GM18526 (cell line): ENCODE data around the gene HEY2.

ENCODE experiments used
- POLR2A ChIP-seq: IDR thresholded peaks from 3 replicates; pipeline ENCODE4 v1.6.1; 2011; ENCODE audit not compliant: insufficient read length; ENCODE audit errors: extremely low read depth

HEY2 gene

DNA sequence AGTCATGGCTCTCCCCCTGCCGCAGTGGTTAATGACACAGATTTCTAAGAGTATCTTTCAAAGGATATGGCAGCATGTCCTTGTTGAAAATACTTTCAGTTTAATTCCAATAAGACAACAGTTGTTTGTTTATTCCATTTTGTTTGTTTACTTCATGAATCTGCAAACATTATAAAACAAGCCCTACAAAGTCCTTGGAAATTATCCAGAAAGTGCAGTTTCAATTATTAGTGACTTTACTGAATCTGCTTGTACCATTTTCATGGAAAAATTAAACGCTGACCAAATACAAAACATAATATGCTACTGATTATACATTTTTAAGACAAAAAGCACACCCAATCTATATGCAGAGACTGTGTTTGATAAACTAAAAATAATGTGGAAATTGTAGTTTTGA lies 3.3 kb downstream of the HEY2 start:
- no peak for TF ChIP-seq POLR2A

DNA sequence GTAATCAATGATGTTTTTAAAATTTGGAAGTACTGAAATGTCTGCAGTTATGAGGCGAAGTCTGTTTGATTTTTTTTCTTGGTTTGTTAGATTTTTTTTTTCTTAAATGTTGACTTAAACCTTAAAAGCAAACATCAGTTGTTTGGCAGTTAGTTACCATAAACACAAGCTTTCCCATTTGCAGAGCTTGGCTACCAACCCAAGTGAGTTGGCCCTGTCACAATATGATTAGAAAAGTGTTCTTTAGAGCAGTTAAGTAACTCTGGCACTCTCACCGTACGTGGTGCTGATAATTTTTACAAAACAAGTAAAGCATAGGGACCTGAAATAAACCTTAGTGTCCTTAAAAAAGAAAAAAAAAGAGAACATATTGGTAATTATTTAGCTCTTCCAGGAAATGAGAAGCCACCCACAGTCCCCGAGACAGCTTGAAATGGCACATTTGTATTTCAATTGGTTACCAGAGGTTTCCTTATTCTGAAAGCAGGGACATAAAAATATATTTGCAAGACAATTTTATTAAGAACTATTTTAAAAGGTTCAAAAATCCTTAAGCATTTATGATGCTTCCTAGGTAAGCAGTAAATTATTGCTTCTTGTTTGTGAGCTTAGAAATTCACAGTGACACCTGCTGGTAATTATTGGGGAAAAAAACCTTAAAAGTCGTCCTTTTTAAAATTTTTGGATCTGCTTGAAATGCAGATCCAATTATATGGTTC lies 3.9 kb downstream of the HEY2 start:
- no peak for TF ChIP-seq POLR2A

DNA sequence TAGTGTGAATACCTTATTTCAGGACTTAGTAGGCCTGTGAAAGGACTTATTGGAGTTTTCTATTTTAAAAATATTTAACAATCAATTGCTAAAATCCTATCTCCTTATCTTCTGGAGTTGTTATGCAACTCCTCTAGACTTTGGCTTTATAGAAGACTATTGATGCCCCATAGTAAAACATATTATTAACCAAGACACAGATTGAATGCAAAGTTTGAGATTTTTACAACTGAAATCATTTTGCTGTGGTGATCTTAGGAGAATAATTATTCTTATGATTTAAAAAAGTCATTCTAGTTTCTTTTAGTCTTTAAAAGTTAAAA lies 4.5 kb downstream of the HEY2 start:
- no peak for TF ChIP-seq POLR2A

DNA sequence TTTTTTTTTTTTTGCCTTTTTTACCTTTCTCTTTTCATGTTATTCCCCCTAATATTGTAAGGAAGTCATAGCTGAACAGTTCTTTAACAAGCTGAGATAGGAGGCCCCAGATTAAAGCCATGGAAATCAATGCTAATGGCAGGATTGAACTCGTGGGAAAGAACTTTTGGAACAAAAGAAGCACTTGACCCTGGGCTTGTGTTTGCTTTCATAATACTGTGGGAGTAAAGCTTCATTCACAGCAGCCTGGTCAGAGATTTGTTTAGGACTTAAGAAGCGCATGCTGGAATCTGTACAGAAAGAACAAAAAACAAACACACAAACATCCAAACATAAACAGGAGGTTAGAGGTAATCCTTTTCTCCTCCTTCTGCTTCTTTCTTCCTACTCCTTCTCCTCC lies 5.1 kb downstream of the HEY2 start:
- TF ChIP-seq POLR2A: no peak

DNA sequence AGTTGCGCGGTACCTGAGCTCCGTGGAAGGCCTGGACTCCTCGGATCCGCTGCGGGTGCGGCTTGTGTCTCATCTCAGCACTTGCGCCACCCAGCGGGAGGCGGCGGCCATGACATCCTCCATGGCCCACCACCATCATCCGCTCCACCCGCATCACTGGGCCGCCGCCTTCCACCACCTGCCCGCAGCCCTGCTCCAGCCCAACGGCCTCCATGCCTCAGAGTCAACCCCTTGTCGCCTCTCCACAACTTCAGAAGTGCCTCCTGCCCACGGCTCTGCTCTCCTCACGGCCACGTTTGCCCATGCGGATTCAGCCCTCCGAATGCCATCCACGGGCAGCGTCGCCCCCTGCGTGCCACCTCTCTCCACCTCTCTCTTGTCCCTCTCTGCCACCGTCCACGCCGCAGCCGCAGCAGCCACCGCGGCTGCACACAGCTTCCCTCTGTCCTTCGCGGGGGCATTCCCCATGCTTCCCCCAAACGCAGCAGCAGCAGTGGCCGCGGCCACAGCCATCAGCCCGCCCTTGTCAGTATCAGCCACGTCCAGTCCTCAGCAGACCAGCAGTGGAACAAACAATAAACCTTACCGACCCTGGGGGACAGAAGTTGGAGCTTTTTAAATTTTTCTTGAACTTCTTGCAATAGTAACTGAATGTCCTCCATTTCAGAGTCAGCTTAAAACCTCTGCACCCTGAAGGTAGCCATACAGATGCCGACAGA lies 9.9 kb downstream of the HEY2 start:
- no peak for TF ChIP-seq POLR2A

DNA sequence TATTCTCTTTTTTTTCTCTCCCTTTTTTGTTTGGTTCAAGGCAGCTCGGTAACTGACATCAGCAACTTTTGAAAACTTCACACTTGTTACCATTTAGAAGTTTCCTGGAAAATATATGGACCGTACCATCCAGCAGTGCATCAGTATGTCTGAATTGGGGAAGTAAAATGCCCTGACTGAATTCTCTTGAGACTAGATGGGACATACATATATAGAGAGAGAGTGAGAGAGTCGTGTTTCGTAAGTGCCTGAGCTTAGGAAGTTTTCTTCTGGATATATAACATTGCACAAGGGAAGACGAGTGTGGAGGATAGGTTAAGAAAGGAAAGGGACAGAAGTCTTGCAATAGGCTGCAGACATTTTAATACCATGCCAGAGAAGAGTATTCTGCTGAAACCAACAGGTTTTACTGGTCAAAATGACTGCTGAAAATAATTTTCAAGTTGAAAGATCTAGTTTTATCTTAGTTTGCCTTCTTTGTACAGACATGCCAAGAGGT lies 10.6 kb downstream of the HEY2 start:
- no peak for TF ChIP-seq POLR2A

DNA sequence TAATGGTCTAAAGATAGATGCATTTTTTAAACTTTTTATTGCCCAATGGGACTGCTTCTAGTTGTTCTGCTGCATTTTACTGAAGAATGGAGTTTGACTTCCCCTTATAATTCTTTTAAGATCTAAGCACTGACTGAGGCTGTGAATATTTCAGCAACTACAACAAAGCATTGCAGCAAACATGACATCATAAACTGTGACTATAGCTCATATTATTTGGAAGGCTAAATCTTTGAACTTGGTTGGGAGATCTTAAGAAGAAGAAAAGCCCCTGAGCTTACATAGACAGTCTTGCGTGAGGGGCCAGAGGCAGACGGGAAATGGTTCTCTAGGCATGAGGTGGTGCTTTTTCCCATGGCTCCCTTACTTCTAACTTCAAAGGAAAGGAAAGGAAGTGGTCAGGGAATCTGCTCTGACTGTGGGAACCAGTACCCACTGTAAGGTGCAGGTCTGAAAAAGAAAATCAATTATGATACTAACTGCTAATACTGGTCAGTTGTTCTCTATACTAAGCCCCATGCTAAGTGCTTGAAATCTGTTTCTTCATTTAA lies 14.8 kb downstream of the HEY2 start:
- no peak for TF ChIP-seq POLR2A

DNA sequence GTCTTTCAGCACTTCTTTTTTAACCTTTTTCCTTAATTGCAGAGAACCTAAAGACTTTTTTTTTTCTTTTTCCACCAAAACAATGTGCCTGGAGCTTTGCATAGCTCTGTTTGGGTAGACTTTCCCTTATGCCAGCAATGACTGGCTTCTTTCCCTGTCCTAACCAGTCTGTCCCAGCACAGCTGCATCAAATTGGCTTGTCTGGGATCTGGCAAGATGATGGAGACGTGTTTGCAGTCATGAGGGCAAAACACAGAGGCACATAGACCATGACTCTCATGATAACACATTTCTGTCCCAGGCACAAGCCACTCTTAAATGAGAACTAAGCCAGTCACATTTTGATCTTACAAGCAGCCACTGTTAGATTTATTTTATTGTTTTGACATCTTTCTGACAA lies 16.5 kb downstream of the HEY2 start:
- TF ChIP-seq POLR2A: no peak

DNA sequence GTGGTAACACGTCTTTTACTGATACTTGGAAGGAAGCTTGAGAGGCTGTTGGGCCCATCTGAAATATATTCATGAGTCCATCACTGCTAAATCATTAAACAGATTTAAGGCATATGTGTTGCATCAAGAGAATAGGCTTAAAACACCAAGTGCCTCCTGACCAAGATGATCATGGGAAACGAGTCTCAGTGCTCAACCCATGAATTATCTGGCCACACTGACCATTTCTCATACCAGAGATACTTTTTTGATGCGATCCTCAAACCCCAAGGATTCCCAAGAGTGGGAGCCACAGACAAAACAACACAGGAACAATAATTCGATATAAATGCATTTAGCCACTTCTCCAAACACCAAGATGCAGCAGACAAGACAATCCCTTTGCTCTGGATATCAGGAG lies 17.2 kb downstream of the HEY2 start:
- TF ChIP-seq POLR2A: no peak

DNA sequence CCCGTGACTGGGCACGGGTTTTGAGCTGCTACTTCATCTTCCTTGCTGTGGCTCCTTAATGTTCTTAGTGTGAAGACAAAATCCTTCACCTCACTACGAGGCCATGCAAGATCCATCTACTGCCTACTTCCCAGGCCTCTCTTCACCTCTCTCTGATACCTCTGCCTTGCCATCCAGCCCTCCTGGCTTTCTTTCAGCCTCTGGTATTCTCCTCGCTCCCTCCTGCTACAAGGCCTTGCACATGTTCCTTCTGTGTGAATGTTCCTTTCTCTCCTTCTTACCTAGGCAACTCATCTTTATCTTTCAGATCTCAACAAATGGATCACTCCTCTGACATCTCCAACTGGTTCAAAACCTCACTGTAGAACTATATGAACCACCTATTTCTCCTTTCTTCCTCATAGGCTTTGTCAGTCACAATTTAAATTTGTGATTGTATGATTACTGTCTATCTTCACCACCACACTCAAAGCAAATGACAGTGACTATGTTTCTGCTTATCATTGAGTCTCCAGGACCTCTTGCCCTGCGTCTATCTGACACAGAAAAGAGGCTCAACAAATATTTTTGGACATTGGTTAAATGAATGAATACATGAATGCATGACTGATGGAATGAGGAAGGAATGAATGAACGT lies 19.8 kb downstream of the HEY2 start:
- TF ChIP-seq POLR2A: no peak

DNA sequence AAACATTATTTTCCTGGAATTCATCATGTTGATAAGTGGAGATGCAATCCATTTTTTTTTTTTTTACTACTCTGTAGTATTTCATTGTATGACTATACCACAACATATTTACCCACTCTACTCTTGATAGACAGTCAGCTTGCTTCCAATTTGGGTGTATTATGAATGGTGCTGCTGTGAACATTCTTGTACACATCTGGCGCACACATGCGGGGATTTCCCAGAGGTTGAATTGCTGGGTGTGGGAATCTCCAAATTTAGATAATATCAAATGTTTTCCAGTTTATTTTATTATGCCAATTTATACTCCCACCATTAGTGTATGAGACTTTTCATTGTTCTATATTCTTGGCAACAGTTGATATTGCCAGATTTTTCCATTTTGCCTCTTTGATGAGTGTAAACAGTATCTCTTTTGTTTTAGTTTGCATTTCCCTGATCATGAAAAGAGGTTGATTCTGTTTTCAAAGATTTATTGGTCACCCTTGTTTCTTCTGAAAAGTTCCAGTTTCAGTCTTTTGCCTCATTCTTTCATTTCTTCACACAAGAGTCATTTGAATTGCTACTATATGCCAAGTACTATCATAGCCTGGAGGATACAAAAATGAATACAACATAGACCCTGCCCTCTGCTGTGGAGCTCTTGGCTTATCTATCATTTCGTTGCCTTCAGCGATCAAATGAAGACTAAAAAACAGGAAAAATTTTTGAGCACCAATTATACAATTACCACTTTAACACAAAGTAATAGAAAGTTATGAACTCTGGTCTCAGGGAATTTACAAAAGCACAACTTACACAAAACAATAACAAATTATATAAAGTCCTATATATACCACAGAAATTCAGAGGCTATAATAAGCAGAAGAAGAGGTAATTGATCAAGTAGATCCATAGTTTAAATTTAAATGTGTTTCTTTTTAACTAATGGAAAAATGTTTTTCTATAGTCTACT lies 24.2 kb downstream of the HEY2 start:
- TF ChIP-seq POLR2A: no peak

DNA sequence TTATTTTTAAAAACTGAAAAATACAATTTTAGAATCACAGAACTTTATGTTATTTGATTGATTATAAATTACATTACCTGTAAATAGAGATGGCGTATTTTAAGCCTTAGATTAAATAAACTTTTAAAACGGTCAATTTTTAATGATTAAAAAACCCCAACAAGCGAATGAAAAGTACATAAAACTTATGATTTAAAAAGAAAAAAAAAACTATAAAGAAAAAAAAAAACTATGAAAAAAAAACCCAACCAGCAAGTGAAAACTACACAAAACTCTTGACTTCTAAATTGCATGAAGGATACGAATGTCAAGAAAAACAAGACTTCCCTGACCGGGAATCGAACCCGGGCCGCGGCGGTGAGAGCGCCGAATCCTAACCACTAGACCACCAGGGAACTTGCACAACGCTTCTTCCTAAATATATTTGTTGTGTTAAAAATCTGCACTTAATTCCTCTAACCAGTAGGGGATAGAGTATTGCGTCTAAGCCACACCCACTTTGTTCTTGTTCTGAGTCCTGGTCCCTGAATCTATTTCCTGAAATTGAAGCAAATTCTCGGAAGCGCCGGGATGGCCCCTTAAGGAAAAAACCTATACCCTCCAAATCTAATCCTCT lies 30.6 kb downstream of the HEY2 start:
- TF ChIP-seq POLR2A: no peak

DNA sequence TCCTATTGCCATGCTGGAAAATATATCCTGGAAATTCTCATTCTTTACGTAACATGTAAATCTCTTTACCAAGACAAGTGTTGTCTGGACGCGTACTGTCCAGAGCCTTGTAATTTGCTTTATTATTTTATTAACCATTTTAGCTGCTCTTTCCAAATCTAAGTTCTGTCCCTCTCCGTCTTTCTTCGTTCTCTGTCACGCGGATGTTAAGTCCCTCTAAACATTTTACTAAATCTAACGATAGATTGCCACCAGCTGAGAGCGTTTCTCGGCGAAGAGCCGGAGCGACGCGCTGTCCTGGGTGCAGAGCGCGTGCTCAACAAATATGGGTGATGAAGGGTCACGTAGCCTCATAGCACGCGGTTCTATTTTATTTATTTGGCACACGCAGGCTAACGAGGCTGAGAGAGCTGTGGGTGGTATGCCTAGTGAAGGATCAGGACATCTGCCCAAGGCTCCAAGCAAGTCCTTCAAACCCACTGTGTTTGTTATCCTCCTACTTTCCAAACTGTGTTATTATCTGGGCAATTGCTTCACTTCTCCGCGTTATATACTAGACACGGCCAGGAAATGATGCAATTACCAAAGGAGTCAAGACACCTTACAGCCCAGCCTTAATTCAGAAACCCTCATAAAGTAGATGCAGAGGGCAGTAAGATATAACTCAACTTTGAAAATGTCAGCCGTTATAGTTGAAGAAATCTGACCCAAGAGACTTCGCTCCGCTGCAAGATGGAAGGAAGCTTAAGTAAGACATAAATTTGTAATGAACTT lies 31.3 kb downstream of the HEY2 start:
- TF ChIP-seq POLR2A: peak; percentile 74
